ENCODE data around the gene FOXP1. TPM values are rescaled to one million over a fixed set of nuclear protein-coding genes. Genes with fewer than 3 reads are reported as not detected.

Gene FOXP1
- total RNA-seq, 1 experiment from 2014 or later, result 75.3 TPM

- Mint-ChIP-seq H3K36me3 (ENCODE audit: insufficient read depth in 1 of 3, low read depth in 3 of 3) (no peaks in the 10 kb centered on the region), H3K9me3 (no peaks in the 10 kb centered on the region), H3K4me1 (peaks cover 14 to 17% of the 10 kb centered on the region in 2 experiments), H3K27ac (peak overlapping the region in 2 of 3 experiments; percentile 2 to 12; a peak in 3 of 7 replicates), H3K27me3 (ENCODE audit: low read depth) (no peaks in the 10 kb centered on the region), H3K4me3 (no peak overlapping the region)
- no peaks in the 10 kb centered on the region for H3K9me3 ChIP-seq (ENCODE audit: control insufficient read depth, low read depth, low read length)
- H2BK120ac ChIP-seq (ENCODE audit: low read depth, low read length, poor library complexity, severe bottlenecking), result no peak overlapping the region
- no peak overlapping the region for H2BK15ac ChIP-seq (ENCODE audit: low read depth, low read length)
- no peak overlapping the region for H3K4me2 ChIP-seq (ENCODE audit: insufficient read depth, insufficient read length, low read length)
- no peak overlapping the region for H3K14ac ChIP-seq (ENCODE audit: insufficient read depth, low read length)
- no peaks in the 10 kb centered on the region for H3K4me1 ChIP-seq (ENCODE audit: insufficient read depth, low read length)
- H2BK20ac ChIP-seq (ENCODE audit: low read depth, low read length, poor library complexity, severe bottlenecking), result no peak overlapping the region
- no peak overlapping the region for H2AFZ ChIP-seq (ENCODE audit: low read length)
- H3K79me1 ChIP-seq (ENCODE audit: insufficient read depth, low read depth, low read length, poor library complexity, severe bottlenecking), result no peaks in the 10 kb centered on the region
- H4K5ac ChIP-seq (ENCODE audit: insufficient read length, low read depth, low read length), result no peak overlapping the region
- no peaks in the 10 kb centered on the region; the same call in 1 of the 2 replicates for H3K79me2 ChIP-seq (ENCODE audit: insufficient read depth, low read length)
- no peaks in the 10 kb centered on the region for H3K23me2 ChIP-seq (ENCODE audit: insufficient read length, low read depth, low read length, poor library complexity, severe bottlenecking)
- no peak overlapping the region for H3K56ac ChIP-seq (ENCODE audit: insufficient read length, low read depth, low read length)
- H3T11ph ChIP-seq (ENCODE audit: low read length), result no peak overlapping the region
- H3K27me3 ChIP-seq (ENCODE audit: insufficient read depth, low read length), result no peaks in the 10 kb centered on the region
- no peak overlapping the region for H3K23ac ChIP-seq (ENCODE audit: insufficient read length, low read depth, low read length)
- no peak overlapping the region for H3K4ac ChIP-seq (ENCODE audit: low read depth, low read length)
- H4K20me1 ChIP-seq (ENCODE audit: control insufficient read depth, insufficient read depth, insufficient read length), result no peaks in the 10 kb centered on the region
- no peak overlapping the region for H2BK12ac ChIP-seq (ENCODE audit: insufficient read length, low read depth, low read length)
- no peak for TF ChIP-seq CTCF (conservative IDR thresholded peaks at IDR 0.05)
- no peak overlapping the region for H2BK5ac ChIP-seq (ENCODE audit: insufficient read length, low read length)
- WGBS (ENCODE audit: extremely low coverage, insufficient read length, low lambda C conversion rate), result no CpG with 5 or more reads among the region's 3 CpGs
- H4K8ac ChIP-seq (replicated peaks; ENCODE audit: insufficient read length, low read depth, low read length), result no peak overlapping the region
- no peak overlapping the region for H4K91ac ChIP-seq (ENCODE audit: insufficient read length, low read depth, low read length)
- DNase-seq, result no peak
- H3K27ac ChIP-seq (ENCODE audit: insufficient read length, low read depth, low read length), result no peak overlapping the region
- H3K18ac ChIP-seq (ENCODE audit: insufficient read length, low read depth, low read length), result no peak overlapping the region
- H2AK5ac ChIP-seq (ENCODE audit: insufficient read length, low read length), result no peak overlapping the region
- H3K9ac ChIP-seq (ENCODE audit: extremely low read depth, insufficient read length, low read length), result no peak overlapping the region
These were observed 482.5 kb downstream of the FOXP1 start for GRCh38 chr3:71101014-71101413.

Measured in H9 (cell line).